Karpas-422 (cell line): ENCODE measurements around the gene ZCCHC24. TPM values are rescaled to one million over a fixed set of nuclear protein-coding genes. Genes with fewer than 3 reads are reported as not detected.

Experiments
- DNase-seq: peaks from one replicate; pipeline ENCODE4 v3.0.0-alpha.2; 2015
- H2AFZ ChIP-seq: fragments of 200-600 bp; sonication (generic); 2 replicates; pipeline ENCODE4 v1.6.1; 2014; ENCODE audit warnings: antibody characterized with exemption, low read length, mixed read lengths
- H3K27ac ChIP-seq: fragments of 200-600 bp; sonication (generic); 2 replicates; pipeline ENCODE4 v1.5.1; 2014; ENCODE audit warnings: mild to moderate bottlenecking, low read length, moderate library complexity
- H3K27me3 ChIP-seq: fragments of 200-600 bp; sonication (generic); 2 replicates; pipeline ENCODE4 v1.6.1; 2014; ENCODE audit warnings: low read length, mixed read lengths
- H3K36me3 ChIP-seq: fragments of 200-600 bp; sonication (generic); 2 replicates; pipeline ENCODE4 v1.6.1; 2014; ENCODE audit warnings: low read length, mixed read lengths; ENCODE audit not compliant: insufficient read depth
- H3K4me1 ChIP-seq: fragments of 200-600 bp; sonication (generic); 2 replicates; pipeline ENCODE4 v1.6.1; 2014; ENCODE audit warnings: mild to moderate bottlenecking, low read length, mixed read lengths
- H3K4me2 ChIP-seq: fragments of 200-600 bp; sonication (generic); 2 replicates; pipeline ENCODE4 v1.6.1; 2014; ENCODE audit warnings: low read length, low read depth, mild to moderate bottlenecking; ENCODE audit not compliant: poor library complexity, severe bottlenecking
- H3K4me3 ChIP-seq: fragments of 200-600 bp; sonication (generic); 2 replicates; pipeline ENCODE4 v1.5.1; 2014; ENCODE audit warnings: mild to moderate bottlenecking, antibody characterized with exemption, low read length, mixed read lengths
- H3K79me2 ChIP-seq: fragments of 200-600 bp; sonication (generic); 2 replicates; pipeline ENCODE4 v1.6.1; 2014; ENCODE audit warnings: mild to moderate bottlenecking, low read length, mixed read lengths
- H3K9ac ChIP-seq: fragments of 200-600 bp; sonication (generic); 2 replicates; pipeline ENCODE4 v1.6.0; 2014; ENCODE audit warnings: low read length
- H3K9me2 ChIP-seq: fragments of 200-600 bp; sonication (generic), shearing (Covaris generic); replicated peaks from 2 replicates; pipeline ENCODE4 v1.6.0; 2014; ENCODE audit warnings: mild to moderate bottlenecking, low read length, moderate library complexity; ENCODE audit not compliant: insufficient read depth
- H3K9me3 ChIP-seq: fragments of 300-700, 200-600 bp; sonication (generic); 2 replicates; pipeline ENCODE4 v1.6.1; 2014; ENCODE audit warnings: low read length, mixed read lengths
- H4K20me1 ChIP-seq: fragments of 200-600 bp; sonication (generic); 2 replicates; pipeline ENCODE4 v1.6.1; 2014; ENCODE audit warnings: mild to moderate bottlenecking, antibody characterized with exemption, low read length, low read depth; ENCODE audit not compliant: insufficient read depth
- total RNA-seq: library from RNA; depleted of rRNA; stranded (reverse); fragments of >200 nt; shearing (Covaris generic); gene quantifications from 2 replicates; pipeline ENCODE4 v1.2.3, GENCODE V29; 2014; ENCODE audit warnings: low replicate concordance

ZCCHC24 gene
- total RNA-seq, 1 experiment from 2014 or later = 0.60 TPM

- H3K4me2 ChIP-seq = no peak overlapping the region
- H3K9me2 ChIP-seq = no peaks in the 10 kb centered on the region
- H3K9me3 ChIP-seq = no peaks in the 10 kb centered on the region
- H3K4me3 ChIP-seq = no peak overlapping the region
- no peaks in the 10 kb centered on the region for H3K4me1 ChIP-seq
- DNase-seq = no peak
- H3K9ac ChIP-seq = no peak overlapping the region
- no peaks in the 10 kb centered on the region for H3K79me2 ChIP-seq
- H3K27ac ChIP-seq = no peak overlapping the region
- no peaks in the 10 kb centered on the region for H3K36me3 ChIP-seq
- H4K20me1 ChIP-seq = no peaks in the 10 kb centered on the region
- 0 out of 2 replicates have a peak, but pooled peaks cover 4% of the 10 kb centered on the region for H3K27me3 ChIP-seq
- no peak overlapping the region for H2AFZ ChIP-seq
These were observed 32.0 kb upstream of the ZCCHC24 start for GRCh38 chr10:79477456-79477855.

GRCh38 chr10:79476645-79477044 is 31.2 kb upstream of the ZCCHC24 start:
- H4K20me1 ChIP-seq = no peaks in the 10 kb centered on the region
- no peak overlapping the region for H3K27ac ChIP-seq
- 0 out of 2 replicates have a peak, but pooled peaks cover 4% of the 10 kb centered on the region for H3K27me3 ChIP-seq
- H3K4me1 ChIP-seq = no peaks in the 10 kb centered on the region
- no peak for DNase-seq
- no peak overlapping the region for H3K9ac ChIP-seq
- H3K4me2 ChIP-seq = no peak overlapping the region
- H3K79me2 ChIP-seq = no peaks in the 10 kb centered on the region
- no peaks in the 10 kb centered on the region for H3K9me3 ChIP-seq
- no peak overlapping the region for H2AFZ ChIP-seq
- no peak overlapping the region for H3K4me3 ChIP-seq
- no peaks in the 10 kb centered on the region for H3K36me3 ChIP-seq
- no peaks in the 10 kb centered on the region for H3K9me2 ChIP-seq

GRCh38 chr10:79475877-79476276 is 30.5 kb upstream of the ZCCHC24 start:
- Histone ChIP-seq H3K9ac (no peak overlapping the region), H3K4me1 (no peaks in the 10 kb centered on the region), H3K79me2 (no peaks in the 10 kb centered on the region), H3K27me3 (no peaks in the 10 kb centered on the region), H3K9me3 (no peaks in the 10 kb centered on the region), H3K27ac (no peak overlapping the region), H3K9me2 (no peaks in the 10 kb centered on the region), H3K4me3 (no peak overlapping the region), H2AFZ (no peak overlapping the region), H3K36me3 (no peaks in the 10 kb centered on the region), H3K4me2 (no peak overlapping the region), H4K20me1 (no peaks in the 10 kb centered on the region)
- no peak for DNase-seq

- Histone ChIP-seq H3K79me2 (no peaks in the 10 kb centered on the region), H3K36me3 (no peaks in the 10 kb centered on the region), H4K20me1 (no peaks in the 10 kb centered on the region), H3K4me3 (no peak overlapping the region), H3K9me3 (no peaks in the 10 kb centered on the region), H3K4me2 (no peak overlapping the region), H3K27ac (no peak overlapping the region), H3K9me2 (no peaks in the 10 kb centered on the region), H2AFZ (no peak overlapping the region), H3K4me1 (no peaks in the 10 kb centered on the region), H3K9ac (no peak overlapping the region), H3K27me3 (no peaks in the 10 kb centered on the region)
- no peak for DNase-seq
These were observed 29.8 kb upstream of the ZCCHC24 start for GRCh38 chr10:79475119-79475653.

- Histone ChIP-seq H3K4me1 (no peaks in the 10 kb centered on the region), H4K20me1 (no peaks in the 10 kb centered on the region), H3K9ac (no peak overlapping the region), H3K9me2 (no peaks in the 10 kb centered on the region), H3K4me2 (no peak overlapping the region), H3K9me3 (no peaks in the 10 kb centered on the region), H3K36me3 (no peaks in the 10 kb centered on the region), H3K79me2 (no peaks in the 10 kb centered on the region), H3K27ac (no peak overlapping the region), H3K4me3 (no peak overlapping the region), H3K27me3 (no peaks in the 10 kb centered on the region), H2AFZ (no peak overlapping the region)
- no peak for DNase-seq
These were observed 28.2 kb upstream of the ZCCHC24 start for GRCh38 chr10:79473496-79474095.

GRCh38 chr10:79472951-79473350 is 27.5 kb upstream of the ZCCHC24 start:
- H3K27ac ChIP-seq = no peak overlapping the region

GRCh38 chr10:79472449-79472848 is 27.0 kb upstream of the ZCCHC24 start:
- Histone ChIP-seq H3K4me1 (no peaks in the 10 kb centered on the region), H3K79me2 (no peaks in the 10 kb centered on the region), H3K27me3 (no peaks in the 10 kb centered on the region), H4K20me1 (no peaks in the 10 kb centered on the region), H3K36me3 (no peaks in the 10 kb centered on the region), H2AFZ (no peak overlapping the region), H3K9ac (no peak overlapping the region), H3K27ac (no peak overlapping the region), H3K4me2 (no peak overlapping the region), H3K9me2 (no peaks in the 10 kb centered on the region), H3K4me3 (no peak overlapping the region), H3K9me3 (no peaks in the 10 kb centered on the region)
- no peak for DNase-seq

More at GRCh38 chr10:79472951-79473350, 27.5 kb upstream of the ZCCHC24 start:
- Histone ChIP-seq H3K9me2 (no peaks in the 10 kb centered on the region), H3K4me3 (no peak overlapping the region), H3K9me3 (no peaks in the 10 kb centered on the region), H2AFZ (no peak overlapping the region), H3K4me2 (no peak overlapping the region), H3K4me1 (no peaks in the 10 kb centered on the region), H4K20me1 (no peaks in the 10 kb centered on the region), H3K36me3 (no peaks in the 10 kb centered on the region), H3K9ac (no peak overlapping the region), H3K79me2 (no peaks in the 10 kb centered on the region), H3K27me3 (no peaks in the 10 kb centered on the region)
- DNase-seq = no peak

- H3K9me2 ChIP-seq = no peaks in the 10 kb centered on the region
- H3K4me2 ChIP-seq = no peak overlapping the region
- H3K27me3 ChIP-seq = no peaks in the 10 kb centered on the region
- peaks cover under 1% of the 10 kb centered on the region; the same call in 1 of the 2 replicates for H3K4me1 ChIP-seq
- H3K36me3 ChIP-seq = no peaks in the 10 kb centered on the region
- no peaks in the 10 kb centered on the region for H4K20me1 ChIP-seq
- H3K27ac ChIP-seq = no peak overlapping the region
- no peak overlapping the region for H3K9ac ChIP-seq
- H2AFZ ChIP-seq = no peak overlapping the region
- H3K4me3 ChIP-seq = no peak overlapping the region
- no peak for DNase-seq
- no peaks in the 10 kb centered on the region for H3K9me3 ChIP-seq
- H3K79me2 ChIP-seq = no peaks in the 10 kb centered on the region
These were observed 26.4 kb upstream of the ZCCHC24 start for GRCh38 chr10:79471776-79472175.
